Caco-2 (cell line): ENCODE data around the gene EYA3. TPM values are rescaled to one million over a fixed set of nuclear protein-coding genes. Genes with fewer than 3 reads are reported as not detected.

Source experiments
- BruUV-seq: library from RNA; stranded (reverse); fragments of 400-500 nt; replicated peaks from 2 replicates; lab custom pipeline; 2021; lab: Mats Ljungman, UMichigan
- CTCF ChIA-PET: fragments of 300-600 bp; sonication (Branson Sonifier 250); formaldehyde crosslinking; loops from one replicate; lab custom pipeline; 2022; ENCODE audit warnings: antibody characterized with exemption; lab: Charles Lee
- POLR2A ChIA-PET: fragments of 300-600 bp; sonication (Branson Sonifier 250); formaldehyde crosslinking; loops from one replicate; lab custom pipeline; 2022; ENCODE audit warnings: antibody characterized with exemption; lab: Charles Lee
- DNase-seq, 2 experiments: peaks; one replicate each; pipeline versions ENCODE4 v3.0.0 to v3.0.0-alpha.2; 2020 to 2022
- H3K27me3 ChIP-seq: replicated peaks from 2 replicates; pipeline ENCODE4 v1.6.0; 2011; ENCODE audit warnings: low read length; ENCODE audit not compliant: control insufficient read depth, insufficient read depth
- H3K36me3 ChIP-seq: 2 replicates; pipeline ENCODE4 v1.5.1; 2011; ENCODE audit warnings: low read length; ENCODE audit not compliant: control insufficient read depth, insufficient read depth
- H3K4me1 ChIP-seq: fragments of 250-450 bp; sonication (Bioruptor Pico); 2 replicates; pipeline ENCODE4 v1.5.1; 2020; ENCODE audit warnings: mild to moderate bottlenecking
- H3K4me3 ChIP-seq: 2 replicates; pipeline ENCODE4 v1.5.1; 2011; ENCODE audit warnings: low read depth, mild to moderate bottlenecking, control low read depth, low read length
- H3K9me3 ChIP-seq: fragments of 250-450 bp; sonication (Bioruptor Pico); 2 replicates; pipeline ENCODE4 v1.5.1; 2020; ENCODE audit warnings: mild to moderate bottlenecking, moderate library complexity
- H3K27ac Mint-ChIP-seq: one replicate; pipeline ENCODE4 v1.8.0; 2022; ENCODE audit warnings: mixed read lengths; ENCODE audit not compliant: unreplicated experiment
- H3K27me3 Mint-ChIP-seq: one replicate; pipeline ENCODE4 v1.8.0; 2022; ENCODE audit warnings: mixed read lengths; ENCODE audit not compliant: insufficient read depth, unreplicated experiment
- H3K36me3 Mint-ChIP-seq: one replicate; pipeline ENCODE4 v1.8.0; 2022; ENCODE audit warnings: mild to moderate bottlenecking, mixed read lengths; ENCODE audit not compliant: insufficient read depth, unreplicated experiment
- H3K4me1 Mint-ChIP-seq: one replicate; pipeline ENCODE4 v1.8.0; 2022; ENCODE audit warnings: low read depth, mixed read lengths; ENCODE audit not compliant: unreplicated experiment
- H3K4me3 Mint-ChIP-seq: one replicate; pipeline ENCODE4 v1.8.0; 2022; ENCODE audit warnings: mild to moderate bottlenecking, moderate library complexity, mixed read lengths; ENCODE audit not compliant: unreplicated experiment
- H3K9me3 Mint-ChIP-seq: one replicate; pipeline ENCODE4 v1.8.0; 2022; ENCODE audit warnings: mixed read lengths; ENCODE audit not compliant: unreplicated experiment
- CTCF ChIP-seq, 2 experiments: fragments of 200-600 bp in 1 of 2; IDR thresholded peaks; 1 replicate in 1 of 2; 2 replicates in 1 of 2; pipeline versions ENCODE4 v1.5.1 to v1.8.0; 2011 to 2022; ENCODE audit warnings: antibody characterized with exemption in 1 of 2, control low read depth in 1 of 2, inconsistent platforms in 1 of 2, low read depth in 1 of 2, low read length in 1 of 2, mild to moderate bottlenecking in 1 of 2, moderate library complexity in 1 of 2; ENCODE audit not compliant: insufficient read depth in 1 of 2, severe bottlenecking in 1 of 2, unreplicated experiment in 1 of 2
- intact Hi-C: fragments of 100-400 bp; cut with micrococcal nuclease; formaldehyde crosslinking; loops from one replicate; pipeline ENCODE4 v1.10.0; 2022; ENCODE audit not compliant: unreplicated experiment
- total RNA-seq: library from RNA; stranded (reverse); gene quantifications from 2 replicates; pipeline ENCODE4 v1.2.3, GENCODE V29; 2022

Gene EYA3
- total RNA-seq, 1 experiment from 2014 or later: 9.9 TPM

- ChIA-PET CTCF (interaction anchor here (0.7 kb wide), 1 partner anchor 60 kb away, joined by 3 read pairs; no protein-coding TSS in a partner anchor), POLR2A (no interaction called here)
- H3K4me1 Mint-ChIP-seq: no peaks in the 10 kb centered on the region
- no peak for TF ChIP-seq CTCF (IDR thresholded peaks at IDR 0.05; ENCODE audit: insufficient read depth in 1 of 2, low read depth in 1 of 2, low read length in 1 of 2, severe bottlenecking in 1 of 2, unreplicated experiment in 1 of 2)
- H3K4me3 ChIP-seq: no peak overlapping the region
- no peaks in the 10 kb centered on the region for H3K27me3 ChIP-seq
- no peak overlapping the region for H3K4me3 Mint-ChIP-seq
- no peaks in the 10 kb centered on the region for H3K27me3 Mint-ChIP-seq
- intact Hi-C loops: loop anchor here (1.0 to 5.0 kb wide), 2 partner anchors 38 to 122 kb away; no protein-coding TSS in a partner anchor
- no peaks in the 10 kb centered on the region for H3K9me3 ChIP-seq
- no peaks in the 10 kb centered on the region for H3K4me1 ChIP-seq
- no peak overlapping the region for H3K27ac Mint-ChIP-seq
- H3K36me3 Mint-ChIP-seq: peaks cover 6% of the 10 kb centered on the region
- H3K36me3 ChIP-seq: no peaks in the 10 kb centered on the region
- no peak for DNase-seq
- H3K9me3 Mint-ChIP-seq: no peaks in the 10 kb centered on the region
- no TSS peak for BruUV-seq
Measured at GRCh38 chr1:27979859-27980201, 108.6 kb downstream of the EYA3 start.

GRCh38 chr1:27979151-27979858, 109.1 kb downstream of the EYA3 start:
- peaks cover 6% of the 10 kb centered on the region for H3K36me3 Mint-ChIP-seq
- no TSS peak for BruUV-seq
- TF ChIP-seq CTCF (IDR thresholded peaks at IDR 0.05; ENCODE audit: insufficient read depth in 1 of 2, low read depth in 1 of 2, low read length in 1 of 2, severe bottlenecking in 1 of 2, unreplicated experiment in 1 of 2): peak; percentile 30 to 47
- H3K27me3 ChIP-seq: no peaks in the 10 kb centered on the region
- no peak overlapping the region for H3K27ac Mint-ChIP-seq
- no peaks in the 10 kb centered on the region for H3K27me3 Mint-ChIP-seq
- no peaks in the 10 kb centered on the region for H3K9me3 Mint-ChIP-seq
- H3K4me1 Mint-ChIP-seq: no peaks in the 10 kb centered on the region
- POLR2A ChIA-PET: no interaction called here
- CTCF ChIA-PET: interaction anchor here (0.7 kb wide), 1 partner anchor 61 kb away, joined by 3 read pairs; no protein-coding TSS in a partner anchor
- DNase-seq: peak in 1 of 2 experiments; percentile 24
- H3K9me3 ChIP-seq: no peaks in the 10 kb centered on the region
- intact Hi-C loops: loop anchor here (1.0 to 5.0 kb wide), 2 partner anchors 37 to 121 kb away; no protein-coding TSS in a partner anchor
- no peak overlapping the region for H3K4me3 Mint-ChIP-seq
- no peaks in the 10 kb centered on the region for H3K4me1 ChIP-seq
- H3K4me3 ChIP-seq: no peak overlapping the region
- H3K36me3 ChIP-seq: no peaks in the 10 kb centered on the region

- Histone ChIP-seq H3K4me3 (no peak overlapping the region), H3K4me1 (no peaks in the 10 kb centered on the region), H3K27me3 (no peaks in the 10 kb centered on the region), H3K9me3 (no peaks in the 10 kb centered on the region), H3K36me3 (no peaks in the 10 kb centered on the region)
- Mint-ChIP-seq H3K36me3 (peaks cover 6% of the 10 kb centered on the region), H3K27ac (no peak overlapping the region), H3K27me3 (no peaks in the 10 kb centered on the region), H3K4me3 (no peak overlapping the region), H3K9me3 (no peaks in the 10 kb centered on the region), H3K4me1 (no peaks in the 10 kb centered on the region)
- TF ChIP-seq CTCF (IDR thresholded peaks at IDR 0.05; ENCODE audit: insufficient read depth in 1 of 2, low read depth in 1 of 2, low read length in 1 of 2, severe bottlenecking in 1 of 2, unreplicated experiment in 1 of 2): no peak
- intact Hi-C loops: no loop called here
- DNase-seq: no peak
- no TSS peak for BruUV-seq
- ChIA-PET CTCF (no interaction called here), POLR2A (no interaction called here)
Measured at GRCh38 chr1:27974417-27974781, 114.0 kb downstream of the EYA3 start.
